Heart right ventricle (tissue), 16 donors: ENCODE measurements around the gene STX3. TPM values are rescaled to one million over a fixed set of nuclear protein-coding genes. Genes with fewer than 3 reads are reported as not detected.

Source experiments
- ATAC-seq, 8 donors: fragments of 200-7000 bp; cut with Tn5 transposase; one replicate each; pipeline ENCODE4 v1.9.1; 2020; ENCODE audit warnings: mild to moderate bottlenecking in 8 of 8, moderate library complexity in 8 of 8, moderate number of reproducible peaks in 1 of 8
- DNase-seq, 2 donors: peaks; one replicate each; pipeline ENCODE4 v3.0.0-alpha.2; 2020
- H3K27ac ChIP-seq, 10 donors: fragments of 200-600 bp; sonication (generic) in 2 of 10; one replicate each; pipeline versions ENCODE4 v1.5.0 to v1.8.0; 2020 to 2022; ENCODE audit warnings: mild to moderate bottlenecking in 3 of 10
- H3K27me3 ChIP-seq, 7 donors: fragments of 200-600 bp; one replicate each; pipeline ENCODE4 v1.8.0; 2021 to 2022; ENCODE audit warnings: mild to moderate bottlenecking in 2 of 7
- H3K36me3 ChIP-seq, 9 donors: fragments of 200-600 bp; sonication (generic) in 1 of 9; one replicate each; pipeline versions ENCODE4 v1.5.0 to v1.8.0; 2020 to 2022; ENCODE audit warnings: mild to moderate bottlenecking in 2 of 9
- H3K4me1 ChIP-seq, 9 donors: fragments of 200-600 bp; sonication (generic) in 1 of 9; one replicate each; pipeline versions ENCODE4 v1.5.0 to v1.8.0; 2020 to 2022; ENCODE audit warnings: mild to moderate bottlenecking in 4 of 9
- H3K4me3 ChIP-seq, 10 donors: fragments of 200-600 bp; sonication (generic) in 2 of 10; one replicate each; pipeline versions ENCODE4 v1.5.0 to v1.8.0; 2020 to 2022; ENCODE audit warnings: mild to moderate bottlenecking in 7 of 10, moderate library complexity in 2 of 10
- H3K9me3 ChIP-seq, 11 donors: fragments of 200-600 bp in 10 of 11; sonication (generic) in 2 of 11; one replicate each; pipeline versions ENCODE4 v1.5.0 to v1.8.0; 2013 to 2022; ENCODE audit warnings: mild to moderate bottlenecking in 2 of 11, control low read depth in 1 of 11, moderate library complexity in 1 of 11
- WGBS, 2 donors: extraction: QIAGEN DNeasy Blood & Tissue Kit; methylation state at CpG; one replicate each; pipeline ENCODE4 v1.1.7; 2013; ENCODE audit warnings: inconsistent platforms in 1 of 2; 5-methylcytosine and 5-hydroxymethylcytosine counted together
- intact Hi-C, 10 donors: fragments of 100-400 bp; cut with DNase I; formaldehyde crosslinking; loops; one replicate each; pipeline versions ENCODE4 v1.11.1 to v1.14.2; 2022
- polyA plus RNA-seq, 2 donors: library from polyadenylated mRNA; stranded (reverse); fragments of 200-250 nt; gene quantifications; one replicate each; pipeline ENCODE4 v1.2.3, GENCODE V29; 2013
- total RNA-seq, 10 donors: library from RNA; stranded (reverse); fragmentation: NEBNext Ultra II Directional in 3 of 10; extraction: Animal tissue kit (Norgen Biotek cat#: 25700) in 3 of 10; gene quantifications; one replicate each; pipeline versions ENCODE4 v1.2.1 to v1.2.4, GENCODE V29; 2021 to 2023
- TF ChIP-seq, protein P1 (sequence below), 9 donors: fragments of 200-600 bp; sonication (generic) in 2 of 9; IDR thresholded peaks; one replicate each; pipeline versions ENCODE4 v1.5.0 to v1.8.0; 2021 to 2022; ENCODE audit warnings: antibody characterized with exemption in 9 of 9, mild to moderate bottlenecking in 5 of 9, moderate library complexity in 1 of 9
- donor health status: Arrhythmogenic right ventricular cardiomyopathy.
- donor health status: ischemic (EF 13 %, LVEDD 7.1; RV severe dilation, severe dysfunction).
- donor health status: healthy with polysubstance abuse.
- donor health status: DM: no; HTN: yes; CAD: no.
- donor health status: DM: no; HTN: no; CAD: no.
- donor health status: ischemic (EF 25% LVEDD 6.9; RV normal size, moderate dysfunction).
- donor health status: ischemic (EF 25% LVEDD 5.7; RV mildly dilated, moderate dysfunction).
- donor health status: healthy.
- donor health status: DM: yes; HTN: yes; CAD: no.
- donor health status: Ischemic cardiomyopathy.
- donor health status: ischemic (EF 35%, LVEDD 5.7; RV mildly dilated, moderate dysfunction).
- donor health status: nonischemic (EF 11% LVEDD 7.7; RV severe dilation, severe dysfunction).
- donor health status: DM: yes; HTN: yes; CAD: no.
- donor health status: PGD.
- donor health status: ischemic (EF 29% LVEDD 5.4; RV normal size, mild dysfunction).
- donor health status: nonischemic (EF 23%, LVEDD 6.1; RV moderate dilation, normal function).

The STX3 gene
- total and polyA plus RNA-seq, 12 donors = 5.4 to 12.8 (median 8.7) TPM

DNA sequence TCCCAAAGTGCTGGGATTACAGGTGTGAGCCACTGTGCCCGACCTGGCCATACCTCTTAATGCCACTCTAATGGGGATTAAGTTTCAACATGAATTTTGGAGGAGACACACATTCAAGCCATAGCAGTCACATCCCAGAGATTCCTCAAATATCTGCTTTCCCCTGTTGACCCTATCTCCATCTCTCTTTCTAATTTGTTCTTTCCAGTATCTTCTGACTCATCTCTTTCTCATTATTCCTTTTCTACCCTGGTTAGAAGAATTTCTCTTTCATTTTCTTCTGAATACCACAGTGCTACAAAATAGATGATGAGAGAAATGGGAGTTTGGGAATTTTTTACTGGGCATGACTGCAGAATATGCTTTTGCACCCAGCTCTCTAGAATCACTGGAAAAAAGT lies 46.6 kb upstream of the STX3 start:
- 34 to 40% methylated on average over 1 of the region's 1 CpG for WGBS, 2 donors
- no peak overlapping the region for H3K27ac ChIP-seq
- H3K27me3 ChIP-seq = peaks cover 0 to 17% (median 0%) of the 10 kb centered on the region in 7 donors
- intact Hi-C loops = no loop called here
- H3K4me1 ChIP-seq = no peaks in the 10 kb centered on the region
- no peaks in the 10 kb centered on the region for H3K36me3 ChIP-seq
- DNase-seq = no peak
- ATAC-seq = no peak
- H3K4me3 ChIP-seq = no peak overlapping the region
- no peaks in the 10 kb centered on the region for H3K9me3 ChIP-seq
- TF ChIP-seq, protein P1, sequence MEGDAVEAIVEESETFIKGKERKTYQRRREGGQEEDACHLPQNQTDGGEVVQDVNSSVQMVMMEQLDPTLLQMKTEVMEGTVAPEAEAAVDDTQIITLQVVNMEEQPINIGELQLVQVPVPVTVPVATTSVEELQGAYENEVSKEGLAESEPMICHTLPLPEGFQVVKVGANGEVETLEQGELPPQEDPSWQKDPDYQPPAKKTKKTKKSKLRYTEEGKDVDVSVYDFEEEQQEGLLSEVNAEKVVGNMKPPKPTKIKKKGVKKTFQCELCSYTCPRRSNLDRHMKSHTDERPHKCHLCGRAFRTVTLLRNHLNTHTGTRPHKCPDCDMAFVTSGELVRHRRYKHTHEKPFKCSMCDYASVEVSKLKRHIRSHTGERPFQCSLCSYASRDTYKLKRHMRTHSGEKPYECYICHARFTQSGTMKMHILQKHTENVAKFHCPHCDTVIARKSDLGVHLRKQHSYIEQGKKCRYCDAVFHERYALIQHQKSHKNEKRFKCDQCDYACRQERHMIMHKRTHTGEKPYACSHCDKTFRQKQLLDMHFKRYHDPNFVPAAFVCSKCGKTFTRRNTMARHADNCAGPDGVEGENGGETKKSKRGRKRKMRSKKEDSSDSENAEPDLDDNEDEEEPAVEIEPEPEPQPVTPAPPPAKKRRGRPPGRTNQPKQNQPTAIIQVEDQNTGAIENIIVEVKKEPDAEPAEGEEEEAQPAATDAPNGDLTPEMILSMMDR (IDR thresholded peaks at IDR 0.05) = no peak

DNA sequence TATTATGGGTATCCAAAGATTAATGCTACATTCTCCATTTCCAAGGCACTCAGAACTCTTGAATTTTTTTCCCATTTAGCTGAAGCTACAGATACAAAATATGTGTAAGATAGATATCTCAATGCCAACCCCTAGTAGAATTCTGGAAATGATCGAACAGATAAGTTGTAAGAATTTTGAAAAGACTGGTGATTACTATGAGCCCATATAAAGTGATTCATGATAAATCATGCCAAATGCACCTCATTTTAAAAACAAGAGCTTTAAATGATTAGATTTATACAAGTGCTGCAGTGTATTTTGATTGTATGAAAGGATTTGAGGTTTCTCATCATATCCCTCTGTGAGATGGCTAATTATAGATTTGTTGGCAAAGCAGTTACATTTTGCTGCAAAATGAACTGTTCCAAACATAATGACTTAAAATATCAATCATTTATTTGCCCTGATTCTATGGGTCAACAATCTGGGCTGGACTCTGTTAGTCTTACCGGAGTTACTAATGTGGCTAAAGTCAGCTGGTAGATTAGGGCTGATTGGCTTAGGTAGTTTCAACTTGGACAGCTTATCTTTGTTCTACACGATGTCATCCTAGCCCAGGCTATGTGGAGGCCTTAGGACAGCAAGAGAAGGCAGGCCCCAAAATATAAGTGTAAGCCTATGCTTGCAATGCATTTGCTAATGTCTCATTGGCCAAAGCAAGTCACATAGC lies 44.9 kb upstream of the STX3 start:
- ATAC-seq = no peak
- no peak overlapping the region for H3K27ac ChIP-seq
- DNase-seq = no peak
- TF ChIP-seq, protein P1 (IDR thresholded peaks at IDR 0.05) = no peak
- no peaks in the 10 kb centered on the region for H3K4me1 ChIP-seq
- H3K9me3 ChIP-seq = no peaks in the 10 kb centered on the region
- H3K36me3 ChIP-seq = no peaks in the 10 kb centered on the region
- intact Hi-C loops = no loop called here
- peaks cover 0 to 17% (median 5%) of the 10 kb centered on the region in 7 donors for H3K27me3 ChIP-seq
- WGBS, 2 donors = 60 to 63% methylated on average over 3 of the region's 3 CpGs
- no peak overlapping the region for H3K4me3 ChIP-seq

DNA sequence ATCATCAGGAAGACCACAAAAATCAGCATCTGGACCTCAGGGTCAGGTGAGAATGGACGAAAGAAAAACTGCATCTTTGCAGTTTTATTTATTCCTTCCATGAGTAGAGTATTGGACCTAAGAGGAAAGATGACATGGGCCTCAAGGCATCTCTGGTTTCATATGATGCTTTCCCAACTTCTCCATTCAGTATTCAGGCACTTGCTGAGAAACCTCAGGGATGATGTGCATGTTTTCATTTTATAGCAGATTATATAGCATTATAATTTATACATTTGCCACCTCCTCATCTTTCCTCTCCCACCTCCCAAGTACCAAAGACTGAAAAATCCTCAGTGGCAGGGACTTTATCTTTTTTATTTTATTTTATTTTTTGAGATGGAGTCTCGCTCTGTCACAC lies 41.4 kb upstream of the STX3 start, which contains the start of gene OR10V1:
OR10V1 (minus strand) TSS at position 101 of the 400 bp plus-strand sequence; CDS start at position 101, 0 bp downstream.
- DNase-seq (no peak), ATAC-seq (no peak)
- WGBS, 2 donors = 85 to 87% methylated on average over 2 of the region's 2 CpGs
- Histone ChIP-seq H3K9me3 (no peaks in the 10 kb centered on the region), H3K27me3 (peaks cover 0 to 21% (median 7%) of the 10 kb centered on the region in 7 donors), H3K27ac (no peak within 1 kb of the TSS), H3K36me3 (no peaks in the 10 kb centered on the region), H3K4me3 (no peak within 1 kb of the TSS), H3K4me1 (no peaks in the 10 kb centered on the region)
- intact Hi-C loops = no loop called here
- TF ChIP-seq, protein P1 (IDR thresholded peaks at IDR 0.05) = no peak

DNA sequence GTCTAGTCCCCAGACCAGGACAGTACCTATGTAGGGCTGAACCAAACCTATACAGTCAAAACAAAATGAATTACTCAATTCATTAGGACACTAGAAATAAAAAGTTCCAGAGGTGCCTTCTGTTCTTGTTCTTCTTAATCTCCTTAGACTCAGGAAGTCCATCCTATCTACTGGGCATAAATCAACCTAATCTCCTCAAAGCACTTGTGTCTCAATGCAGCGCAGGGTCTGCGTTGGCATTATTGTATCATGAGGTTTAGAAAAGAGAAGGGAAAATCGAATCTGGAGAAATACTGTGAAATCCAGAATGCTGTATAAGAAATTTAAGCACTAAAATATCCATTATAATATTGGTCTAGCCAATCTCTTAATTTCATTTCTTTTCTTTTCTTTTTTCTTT lies 39.1 kb upstream of the STX3 start:
- intact Hi-C loops = no loop called here
- Histone ChIP-seq H3K9me3 (no peaks in the 10 kb centered on the region), H3K4me1 (no peaks in the 10 kb centered on the region), H3K27me3 (peaks cover 0 to 23% (median 7%) of the 10 kb centered on the region in 7 donors), H3K36me3 (no peaks in the 10 kb centered on the region), H3K4me3 (no peak overlapping the region), H3K27ac (no peak overlapping the region)
- TF ChIP-seq, protein P1 (IDR thresholded peaks at IDR 0.05) = no peak
- WGBS, 2 donors = 60 to 65% methylated on average over 3 of the region's 3 CpGs
- no peak for DNase-seq
- no peak for ATAC-seq
